Peyer's patch (tissue), 4 donors: ENCODE data around the gene LPAR6. TPM values are rescaled to one million over a fixed set of nuclear protein-coding genes. Genes with fewer than 3 reads are reported as not detected.

ENCODE experiments used
- DNase-seq, 3 donors: peaks; one replicate each; pipeline ENCODE4 v3.0.0-alpha.2; 2017 to 2019
- H3K27ac ChIP-seq, 4 donors: fragments of 200-600 bp; sonication (generic); one replicate each; pipeline ENCODE4 v1.5.1; 2016 to 2019
- H3K27me3 ChIP-seq, 2 donors: fragments of 200-600 bp; sonication (generic); one replicate each; pipeline ENCODE4 v1.5.1; 2019
- H3K36me3 ChIP-seq, 3 donors: fragments of 200-600 bp; sonication (generic); one replicate each; pipeline ENCODE4 v1.5.1; 2016 to 2019
- H3K4me1 ChIP-seq, 4 donors: fragments of 200-600 bp; sonication (generic); one replicate each; pipeline ENCODE4 v1.5.1; 2016 to 2019
- H3K4me3 ChIP-seq, 4 donors: fragments of 200-600 bp; sonication (generic); 1 replicate in 3 of 4; 2 replicates in 1 of 4; pipeline ENCODE4 v1.5.1; 2016 to 2019; ENCODE audit warnings: mild to moderate bottlenecking in 1 of 4
- H3K9me3 ChIP-seq, 4 donors: fragments of 200-600 bp; sonication (generic); one replicate each; pipeline ENCODE4 v1.5.1; 2016 to 2019; ENCODE audit warnings: mild to moderate bottlenecking in 1 of 4
- CTCF ChIP-seq, 6 experiments: fragments of 450-650 bp in 4 of 6; fragments of 200-600 bp in 2 of 6; sonication (generic) in 1 of 6; IDR thresholded peaks; one replicate each; pipeline ENCODE4 v1.5.1; 2017 to 2019; ENCODE audit warnings: antibody characterized with exemption in 6 of 6, mild to moderate bottlenecking in 3 of 6, moderate library complexity in 1 of 6
- POLR2A ChIP-seq, 2 donors: fragments of 450-650 bp; IDR thresholded peaks; one replicate each; pipeline ENCODE4 v1.5.1; 2017; ENCODE audit warnings: antibody characterized with exemption in 2 of 2, mild to moderate bottlenecking in 2 of 2, moderate library complexity in 2 of 2
- total RNA-seq, 4 donors: library from RNA; depleted of rRNA; stranded (reverse); fragments of >200 nt; gene quantifications; one replicate each; pipeline ENCODE4 v1.1.0, GENCODE V29; 2016

The LPAR6 gene
- total RNA-seq, 4 donors from 2014 or later, result 2.8 to 19.0 (median 5.4) TPM

- no peak for DNase-seq
- Histone ChIP-seq H3K4me3 (no peak overlapping the region), H3K27me3 (no peaks in the 10 kb centered on the region), H3K27ac (no peak overlapping the region), H3K4me1 (no peaks in the 10 kb centered on the region), H3K36me3 (no peaks in the 10 kb centered on the region), H3K9me3 (no peaks in the 10 kb centered on the region)
- no peak for TF ChIP-seq CTCF (IDR thresholded peaks at IDR 0.05)
- no peak for TF ChIP-seq POLR2A (IDR thresholded peaks at IDR 0.05)
Measured at GRCh38 chr13:48436661-48437288, 23.9 kb upstream of the LPAR6 start.

- Histone ChIP-seq H3K27ac (no peak overlapping the region), H3K27me3 (no peaks in the 10 kb centered on the region), H3K4me3 (no peak overlapping the region), H3K9me3 (no peaks in the 10 kb centered on the region), H3K36me3 (no peaks in the 10 kb centered on the region), H3K4me1 (no peaks in the 10 kb centered on the region)
- no peak for DNase-seq
- TF ChIP-seq CTCF (IDR thresholded peaks at IDR 0.05) (no peak), POLR2A (IDR thresholded peaks at IDR 0.05) (no peak)
Measured at GRCh38 chr13:48434200-48434599, 21.3 kb upstream of the LPAR6 start.

DNA sequence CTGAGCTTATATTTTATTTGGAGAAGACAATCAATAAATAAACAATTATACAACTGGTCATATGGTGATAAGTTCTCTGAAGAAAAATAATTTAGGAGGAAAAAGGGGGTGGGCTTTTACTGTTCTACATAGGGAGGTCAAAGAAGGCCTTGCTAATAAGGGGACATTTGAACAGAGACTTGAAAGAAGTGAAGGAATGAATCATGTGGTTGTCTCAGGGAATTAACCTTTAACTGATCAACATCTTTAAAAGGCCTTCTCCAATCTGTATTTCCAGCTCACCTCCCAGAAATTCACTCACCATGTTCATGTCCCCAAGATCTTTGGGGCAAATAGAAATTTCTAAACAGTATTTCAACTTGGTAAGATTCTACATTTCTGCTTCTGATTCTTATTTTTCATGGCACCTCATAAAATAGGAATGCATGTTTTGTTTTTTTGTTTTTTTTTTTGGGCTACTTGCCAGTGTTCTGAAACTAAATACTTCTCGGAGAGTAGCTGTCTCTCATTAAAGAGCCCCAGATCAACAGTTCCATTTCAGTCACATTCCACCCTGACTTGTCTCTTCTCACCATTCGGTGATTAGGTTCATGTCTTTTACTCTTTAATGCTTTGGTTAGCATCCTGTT is 19.2 kb upstream of the LPAR6 start:
- no peaks in the 10 kb centered on the region for H3K36me3 ChIP-seq
- no peaks in the 10 kb centered on the region for H3K4me1 ChIP-seq
- no peak overlapping the region for H3K4me3 ChIP-seq
- TF ChIP-seq CTCF (IDR thresholded peaks at IDR 0.05), result no peak
- no peak for TF ChIP-seq POLR2A (IDR thresholded peaks at IDR 0.05)
- no peaks in the 10 kb centered on the region for H3K9me3 ChIP-seq
- no peak for DNase-seq
- no peak overlapping the region for H3K27ac ChIP-seq
- H3K27me3 ChIP-seq, result no peaks in the 10 kb centered on the region

DNA sequence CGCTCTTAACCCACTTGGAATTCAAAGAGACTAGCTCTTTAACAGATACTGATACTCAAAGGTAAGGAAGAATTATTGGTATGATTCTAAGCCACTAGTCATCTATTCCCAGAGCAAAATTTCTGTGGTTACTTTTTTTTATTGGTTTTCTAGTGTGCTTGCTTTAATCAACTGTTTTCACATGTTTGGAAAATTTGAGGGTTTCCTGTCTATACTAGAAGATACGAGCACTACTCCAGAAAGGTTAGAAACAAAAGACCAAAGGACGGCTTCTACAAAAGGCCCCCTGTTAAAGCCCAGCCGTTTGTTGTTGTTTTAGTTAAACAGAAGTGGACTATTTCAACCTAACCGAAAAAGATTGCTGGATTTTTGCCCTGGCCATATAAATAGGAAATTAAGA is 18.5 kb upstream of the LPAR6 start:
- no peak for DNase-seq
- H3K9me3 ChIP-seq, result no peaks in the 10 kb centered on the region
- no peaks in the 10 kb centered on the region for H3K36me3 ChIP-seq
- TF ChIP-seq POLR2A (IDR thresholded peaks at IDR 0.05) (no peak), CTCF (IDR thresholded peaks at IDR 0.05) (no peak)
- H3K4me3 ChIP-seq, result no peak overlapping the region
- no peaks in the 10 kb centered on the region for H3K27me3 ChIP-seq
- no peaks in the 10 kb centered on the region for H3K4me1 ChIP-seq
- H3K27ac ChIP-seq, result no peak overlapping the region

- Histone ChIP-seq H3K36me3 (no peaks in the 10 kb centered on the region), H3K4me3 (no peak overlapping the region), H3K27me3 (no peaks in the 10 kb centered on the region), H3K4me1 (no peaks in the 10 kb centered on the region), H3K27ac (no peak overlapping the region), H3K9me3 (no peaks in the 10 kb centered on the region)
- TF ChIP-seq POLR2A (IDR thresholded peaks at IDR 0.05), result no peak
- no peak for TF ChIP-seq CTCF (IDR thresholded peaks at IDR 0.05)
- DNase-seq, result no peak
Measured at GRCh38 chr13:48429886-48430285, 17.0 kb upstream of the LPAR6 start.
